B cell (primary cell): ENCODE data around the gene TOMM5. TPM values are rescaled to one million over a fixed set of nuclear protein-coding genes. Genes with fewer than 3 reads are reported as not detected.
A peak's percentile ranks its signal among the peaks of the same experiment; 100 is the strongest.

Experiments
- ATAC-seq: fragments of 200-7000 bp; cut with Tn5 transposase; one replicate; pipeline ENCODE4 v1.10.0; 2021; ENCODE audit warnings: low read depth, mild to moderate bottlenecking, moderate number of reproducible peaks, moderate library complexity
- CTCF ChIA-PET: fragments of 350-600 bp; sonication (Branson Sonifier 250); formaldehyde crosslinking; loops from one replicate; lab custom pipeline; 2021; ENCODE audit warnings: antibody characterized with exemption, inconsistent platforms; lab: Charles Lee
- POLR2A ChIA-PET: fragments of 350-600 bp; sonication (Branson Sonifier 250); formaldehyde crosslinking; loops from one replicate; lab custom pipeline; 2021; ENCODE audit warnings: antibody characterized with exemption; lab: Charles Lee
- DNase-seq: peaks from one replicate; pipeline ENCODE4 v3.0.0; 2013
- H2AFZ ChIP-seq: 2 replicates; pipeline ENCODE4 v1.6.1; 2012; ENCODE audit warnings: mild to moderate bottlenecking, low read depth, low read length; ENCODE audit not compliant: insufficient read depth, poor library complexity, severe bottlenecking
- H3K27ac ChIP-seq, 2 donors: 1 replicate in 1 of 2; 2 replicates in 1 of 2; pipeline ENCODE4 v1.5.1; 2012 to 2013; ENCODE audit warnings: low read length in 2 of 2, mild to moderate bottlenecking in 2 of 2, moderate library complexity in 1 of 2
- H3K27me3 ChIP-seq, 4 experiments: fragments of 200-600 bp in 1 of 4; sonication (generic) in 1 of 4; replicated peaks in 1 of 4; 1 replicate in 2 of 4; 2 replicates in 2 of 4; pipeline versions ENCODE4 v1.6.1 to v1.7.0; 2013 to 2016; ENCODE audit warnings: low read length in 3 of 4, mild to moderate bottlenecking in 2 of 4, mixed read lengths in 1 of 4, moderate library complexity in 1 of 4; ENCODE audit not compliant: insufficient read depth in 4 of 4, control insufficient read depth in 3 of 4; ENCODE audit errors: control extremely low read depth in 1 of 4
- H3K36me3 ChIP-seq, 2 experiments: replicated peaks in 1 of 2; 1 replicate in 1 of 2; 2 replicates in 1 of 2; pipeline versions ENCODE4 v1.6.1 to v1.7.1; 2013; ENCODE audit warnings: low read length in 1 of 2; ENCODE audit not compliant: insufficient read depth in 2 of 2, control insufficient read depth in 1 of 2; ENCODE audit errors: control extremely low read depth in 1 of 2, extremely low read depth in 1 of 2
- H3K4me1 ChIP-seq, 2 donors: fragments of 200-600 bp in 1 of 2; sonication (generic) in 1 of 2; 1 replicate in 1 of 2; 2 replicates in 1 of 2; pipeline versions ENCODE4 v1.5.1 to v1.6.1; 2013 to 2017; ENCODE audit warnings: low read length in 2 of 2; ENCODE audit not compliant: control insufficient read depth in 2 of 2, insufficient read depth in 2 of 2
- H3K4me2 ChIP-seq: replicated peaks from 2 replicates; pipeline ENCODE3; 2012; ENCODE audit warnings: mild to moderate bottlenecking, low read depth, low read length; ENCODE audit not compliant: poor library complexity, severe bottlenecking
- H3K4me3 ChIP-seq, 5 experiments: fragments of 200-600 bp in 1 of 5; sonication (generic) in 1 of 5; 1 replicate in 3 of 5; 2 replicates in 2 of 5; pipeline versions ENCODE4 v1.5.1 to v1.7.0; 2011 to 2016; ENCODE audit warnings: low read length in 4 of 5, mild to moderate bottlenecking in 4 of 5, low read depth in 2 of 5, control low read depth in 1 of 5, moderate library complexity in 1 of 5; ENCODE audit not compliant: insufficient read depth in 1 of 5; ENCODE audit errors: control extremely low read depth in 1 of 5, extremely low read depth in 1 of 5
- H3K79me2 ChIP-seq: fragments of 200-600 bp; sonication (generic); one replicate; pipeline ENCODE4 v1.6.0; 2016; ENCODE audit warnings: low read length; ENCODE audit not compliant: control insufficient read depth, insufficient read depth
- H3K9ac ChIP-seq: fragments of 200-600 bp; sonication (generic); 2 replicates; pipeline ENCODE4 v1.6.1; 2017; ENCODE audit warnings: mild to moderate bottlenecking, low read length, moderate library complexity
- H3K9me3 ChIP-seq, 3 donors: one replicate each; pipeline versions ENCODE4 v1.6.1 to v1.7.1; 2013; ENCODE audit warnings: low read length in 2 of 3; ENCODE audit not compliant: control insufficient read depth in 2 of 3, insufficient read depth in 1 of 3; ENCODE audit errors: control extremely low read depth in 1 of 3
- H4K20me1 ChIP-seq: 2 replicates; pipeline ENCODE4 v1.6.0; 2012; ENCODE audit warnings: mild to moderate bottlenecking, low read length; ENCODE audit not compliant: insufficient read depth, control insufficient read depth, poor library complexity, severe bottlenecking
- H3K27ac Mint-ChIP-seq: one replicate; pipeline ENCODE4 v1.8.0; 2021; ENCODE audit warnings: mixed read lengths
- H3K27me3 Mint-ChIP-seq: one replicate; pipeline ENCODE4 v1.8.0; 2021; ENCODE audit warnings: mixed read lengths
- H3K4me1 Mint-ChIP-seq: one replicate; pipeline ENCODE4 v1.8.0; 2021; ENCODE audit warnings: mixed read lengths
- H3K4me3 Mint-ChIP-seq: one replicate; pipeline ENCODE4 v1.8.0; 2021; ENCODE audit warnings: mixed read lengths
- H3K9me3 Mint-ChIP-seq: one replicate; pipeline ENCODE4 v1.8.0; 2022; ENCODE audit warnings: mixed read lengths; ENCODE audit not compliant: insufficient read depth
- CTCF ChIP-seq: fragments of 200-600 bp; IDR thresholded peaks from one replicate; pipeline ENCODE4 v1.8.0; 2022; ENCODE audit warnings: antibody characterized with exemption, mild to moderate bottlenecking
- EZH2 ChIP-seq: IDR thresholded peaks from 2 replicates; pipeline ENCODE4 v1.6.1; 2012; ENCODE audit warnings: borderline replicate concordance, low read depth, mild to moderate bottlenecking, moderate library complexity, low read length; ENCODE audit not compliant: insufficient read depth, poor library complexity, severe bottlenecking
- WGBS: methylation state at CpG from one replicate; pipeline ENCODE4 v1.1.5; 2013; ENCODE audit warnings: missing lambda C conversion rate; ENCODE audit not compliant: insufficient coverage; 5-methylcytosine and 5-hydroxymethylcytosine counted together
- intact Hi-C: fragments of 100-400 bp; cut with micrococcal nuclease; formaldehyde crosslinking; loops from one replicate; pipeline ENCODE4 v1.10.0; 2022
- polyA plus RNA-seq: library from polyadenylated mRNA; depleted of rRNA; stranded (reverse); fragments of >200 nt; gene quantifications from 2 replicates; pipeline ENCODE4 v1.2.3, GENCODE V29; 2012
- total RNA-seq, 2 donors: library from RNA; stranded (reverse); fragments of 120-200 nt in 1 of 2; gene quantifications; 1 replicate in 1 of 2; 2 replicates in 1 of 2; pipeline versions ENCODE4 v1.2.3 to v1.2.4, GENCODE V29; 2013 to 2022

Gene TOMM5
- total and polyA plus RNA-seq, 2 donors (not counting 1 experiment from before 2014, with no cell fraction given), result 33.9 to 44.4 TPM

- H3K9me3 Mint-ChIP-seq, result no peaks in the 10 kb centered on the region
- Histone ChIP-seq H3K4me3 (peak overlapping the region; percentile 64 to 95 (median 92)), H3K4me1 (peaks cover 17 to 27% of the 10 kb centered on the region in 2 donors), H3K36me3 (peaks cover 0 to 2% of the 10 kb centered on the region in 2 experiments), H3K27ac (peak overlapping the region; percentile 81 to 86), H3K27me3 (no peaks in the 10 kb centered on the region), H2AFZ (peak overlapping the region; percentile 83), H3K4me2 (peak overlapping the region; percentile 96), H3K9me3 (no peaks in the 10 kb centered on the region), H3K79me2 (peaks cover 29% of the 10 kb centered on the region), H4K20me1 (no peaks in the 10 kb centered on the region), H3K9ac (peak overlapping the region; percentile 93)
- no peaks in the 10 kb centered on the region for H3K27me3 Mint-ChIP-seq
- H3K27ac Mint-ChIP-seq, result peak overlapping the region; percentile 96
- WGBS, result 0% methylated on average over 3 of the region's 5 CpGs
- DNase-seq (peak; percentile 69), ATAC-seq (peak; percentile 76)
- intact Hi-C loops, result loop anchor here (1.0 to 5.0 kb wide), 6 partner anchors 10 to 327 kb away; partner anchors contain the start of genes SLC25A51, TOMM5, TRMT10B and ZBTB5
- peaks cover 58% of the 10 kb centered on the region for H3K4me1 Mint-ChIP-seq
- POLR2A ChIA-PET, result interaction anchor here (0.6 to 2.4 kb wide), 9 partner anchors 10 to 810 kb away, joined by 3 to 20 read pairs (median 5); partner anchors contain the start of genes POLR1E and TOMM5
- H3K4me3 Mint-ChIP-seq, result peak overlapping the region; percentile 98
- TF ChIP-seq CTCF (no peak), EZH2 (no peak)
- CTCF ChIA-PET, result interaction anchor here (0.8 to 10.8 kb wide), 6 partner anchors 9 to 237 kb away, joined by 3 to 101 read pairs (median 3); partner anchors contain the start of gene TOMM5
Observed at GRCh38 chr9:37575511-37575914, 16.9 kb downstream of the TOMM5 start.

GRCh38 chr9:37575001-37575400 lies 17.4 kb downstream of the TOMM5 start:
- Histone ChIP-seq H3K4me3 (peak overlapping the region; percentile 64 to 95 (median 92)), H2AFZ (no peak overlapping the region), H3K4me1 (peaks cover 17 to 27% of the 10 kb centered on the region in 2 donors), H3K36me3 (peaks cover 0 to 2% of the 10 kb centered on the region in 2 experiments), H4K20me1 (no peaks in the 10 kb centered on the region), H3K9ac (peak overlapping the region; percentile 93), H3K79me2 (peaks cover 34% of the 10 kb centered on the region), H3K27me3 (no peaks in the 10 kb centered on the region), H3K4me2 (peak overlapping the region; percentile 96), H3K9me3 (no peaks in the 10 kb centered on the region), H3K27ac (peak overlapping the region in 1 of 2 donors; percentile 81)
- ChIA-PET CTCF (interaction anchor here (0.8 to 10.8 kb wide), 4 partner anchors 8 to 236 kb away, joined by 3 to 101 read pairs (median 14); partner anchors contain the start of gene TOMM5), POLR2A (interaction anchor here (0.6 to 2.4 kb wide), 5 partner anchors 9 to 62 kb away, joined by 3 to 20 read pairs (median 5); partner anchors contain the start of gene TOMM5)
- intact Hi-C loops, result loop anchor here (1.0 to 5.0 kb wide), 6 partner anchors 10 to 327 kb away; partner anchors contain the start of genes SLC25A51, TOMM5, TRMT10B and ZBTB5
- ATAC-seq (no peak), DNase-seq (no peak)
- Mint-ChIP-seq H3K9me3 (no peaks in the 10 kb centered on the region), H3K4me1 (peaks cover 56% of the 10 kb centered on the region), H3K4me3 (peak overlapping the region; percentile 98), H3K27ac (peak overlapping the region; percentile 96), H3K27me3 (no peaks in the 10 kb centered on the region)
- TF ChIP-seq EZH2 (no peak), CTCF (no peak)
- WGBS, result 90% methylated on average over 2 of the region's 5 CpGs
